ENCODE data around the gene SYNRG. TPM values are rescaled to one million over a fixed set of nuclear protein-coding genes. Genes with fewer than 3 reads are reported as not detected.

Gene SYNRG
- polyA plus RNA-seq, 1 donor: 30.0 TPM

DNA sequence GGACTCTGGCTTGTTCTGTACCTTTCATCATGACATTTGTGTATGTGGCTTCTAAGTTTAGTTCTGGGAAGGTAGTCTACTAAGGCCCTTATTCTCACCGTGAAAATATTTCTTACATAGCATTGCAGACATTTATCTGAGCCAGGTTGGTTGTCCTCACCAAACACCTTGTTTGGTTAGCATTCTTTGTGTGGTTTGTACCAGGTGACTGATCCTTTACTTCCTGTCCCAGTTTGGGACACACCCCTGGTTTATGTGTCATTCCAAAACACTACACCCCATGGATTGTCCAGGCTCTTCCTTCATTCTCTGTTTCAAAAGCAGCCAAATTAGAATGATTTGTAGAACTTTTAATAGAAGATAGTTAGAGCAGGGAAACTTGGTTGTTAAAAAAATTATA lies 142.7 kb downstream of the SYNRG start:
- DNase-seq: no peak

- no peak for DNase-seq
Measured at GRCh38 chr17:37465069-37465616, 144.1 kb downstream of the SYNRG start.

Other genes starting within 250 kb of the SYNRG start
- not detected for gene C17orf78, start 233.4 kb downstream of the SYNRG start, polyA plus RNA-seq (ENCODE audit: insufficient read length)
- 19.3 TPM for gene ACACA, start 202.6 kb downstream of the SYNRG start, polyA plus RNA-seq (ENCODE audit: insufficient read length)
- 22.7 TPM for gene TADA2A, start 202.5 kb downstream of the SYNRG start, polyA plus RNA-seq (ENCODE audit: insufficient read length)
- gene DUSP14, start 119.5 kb downstream of the SYNRG start, polyA plus RNA-seq (ENCODE audit: insufficient read length): 9.9 TPM
- 17.0 TPM for gene DDX52, start 34.0 kb upstream of the SYNRG start, polyA plus RNA-seq (ENCODE audit: insufficient read length)
- gene HNF1B, start 135.6 kb upstream of the SYNRG start, polyA plus RNA-seq (ENCODE audit: insufficient read length): not detected